SKM-1 treated with dmso at 0.1 percent for 144 hours (cell line): ENCODE results near the gene CDC42EP4.
"Not testable (repeated sequence)": the region's sequence is repeated elsewhere in the genome, so short reads cannot be mapped to it uniquely, and the experiment has no call there.

ENCODE experiments used
- DNase-seq: peaks from one replicate; lab custom pipeline; 2025; ENCODE audit not compliant: unreplicated experiment; lab: John Stamatoyannopoulos, UW

CDC42EP4 gene

DNA sequence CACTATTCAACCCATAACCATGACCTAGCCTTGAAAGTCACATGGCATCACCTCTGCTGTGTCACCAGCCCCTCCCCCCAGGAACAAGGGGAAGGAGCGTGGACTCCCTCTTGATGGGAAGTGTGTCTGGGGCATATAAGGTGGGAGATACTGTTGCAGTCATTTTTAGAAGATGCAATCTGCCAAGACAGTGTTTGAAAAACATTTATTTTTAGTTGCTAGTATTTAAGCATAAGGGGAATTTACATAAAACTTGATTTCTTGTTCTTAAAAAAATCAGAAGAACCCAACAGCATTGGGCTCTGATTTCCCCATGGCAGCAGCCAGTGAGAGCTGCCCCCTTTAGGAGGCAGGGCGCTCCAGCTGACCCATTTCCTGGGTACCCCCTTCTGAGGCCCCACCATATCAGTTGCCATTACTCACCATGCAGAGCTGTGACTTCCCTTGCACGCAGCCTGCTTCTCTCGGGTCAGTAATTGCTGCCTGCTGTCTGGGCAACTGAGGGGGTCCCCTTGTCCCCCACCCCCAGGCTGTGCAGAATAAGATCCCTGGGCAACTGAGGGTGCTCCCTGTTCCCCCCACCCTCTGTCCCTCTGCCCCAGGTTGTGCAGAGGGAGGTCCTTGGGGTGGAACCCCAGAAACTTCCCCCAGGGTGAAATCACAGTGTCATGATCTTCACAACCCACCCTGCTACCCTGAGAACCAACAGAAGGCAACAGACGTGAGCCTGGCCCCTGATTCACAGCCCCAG lies 11.8 kb upstream of the CDC42EP4 start:
- no peak for DNase-seq

DNA sequence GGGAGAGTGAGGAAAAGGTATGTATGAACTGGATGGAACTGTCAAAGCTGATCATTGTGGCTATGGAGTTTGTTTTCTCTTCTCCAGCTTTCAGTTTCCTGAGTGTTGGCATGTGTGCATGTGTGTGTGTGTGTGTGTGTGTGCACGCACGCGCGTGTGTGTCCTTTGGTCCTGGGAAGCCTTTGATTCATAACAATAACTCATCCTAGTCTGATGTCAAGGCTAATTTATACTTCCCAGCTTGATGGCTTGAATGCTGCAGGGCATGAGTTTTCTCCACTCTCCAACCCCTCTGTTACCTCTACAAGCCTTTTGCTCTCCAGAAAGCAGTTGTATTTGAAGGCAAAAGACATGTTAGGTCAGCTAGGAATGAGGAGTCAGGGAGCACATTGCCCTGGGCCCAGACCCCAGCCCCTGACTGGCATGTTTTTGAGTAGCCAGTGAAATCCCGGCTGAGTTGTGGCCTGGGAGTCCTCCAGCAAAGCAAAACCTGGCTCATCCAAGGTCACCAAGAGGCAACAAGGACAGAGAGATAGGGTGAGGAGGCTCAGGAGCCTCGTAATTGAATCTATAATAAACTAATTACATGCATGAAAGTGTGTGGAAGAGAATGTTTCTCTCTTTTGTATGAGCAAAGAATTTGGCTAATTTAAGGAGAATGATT lies 8.9 kb upstream of the CDC42EP4 start:
- no peak for DNase-seq

DNA sequence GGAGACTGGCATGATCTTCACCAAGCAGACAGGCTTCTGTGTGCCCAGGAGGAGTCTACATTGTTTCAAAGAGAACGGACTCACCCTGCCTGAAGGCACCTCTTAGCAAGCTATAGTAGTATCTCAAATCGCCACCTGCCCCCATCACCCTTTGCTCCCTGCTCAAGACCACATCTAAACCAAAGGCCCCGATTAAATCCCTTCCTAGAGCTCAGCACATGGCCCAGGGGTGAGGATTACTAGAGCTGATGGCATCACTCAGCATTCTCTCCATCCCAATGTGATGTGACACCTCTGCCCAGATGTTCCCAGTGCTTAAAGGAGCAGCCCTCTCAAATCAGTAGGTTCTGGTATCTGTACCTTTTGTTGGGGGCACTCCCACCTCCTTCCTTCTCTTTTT lies 8.0 kb upstream of the CDC42EP4 start:
- DNase-seq = no peak

DNA sequence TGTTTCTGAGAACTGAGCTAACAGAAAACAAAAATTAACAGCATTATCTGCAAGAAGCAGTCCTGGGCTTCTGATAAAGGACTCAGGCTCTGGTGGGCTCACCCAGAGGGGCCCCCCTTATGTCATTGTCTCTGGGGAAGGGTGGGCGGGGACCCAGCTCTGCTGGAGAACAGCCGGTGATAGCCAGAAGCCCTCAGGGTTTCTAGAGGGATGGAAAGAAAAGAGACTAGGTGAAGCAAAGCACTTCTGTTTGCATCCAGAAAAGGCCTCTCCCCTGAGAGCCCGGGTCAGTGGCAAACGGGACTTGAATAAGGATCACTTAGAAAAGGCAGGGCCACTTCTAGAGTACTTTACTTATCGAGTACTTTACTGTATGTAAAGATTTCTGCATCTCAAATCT lies 7.0 kb upstream of the CDC42EP4 start:
- no peak for DNase-seq

DNA sequence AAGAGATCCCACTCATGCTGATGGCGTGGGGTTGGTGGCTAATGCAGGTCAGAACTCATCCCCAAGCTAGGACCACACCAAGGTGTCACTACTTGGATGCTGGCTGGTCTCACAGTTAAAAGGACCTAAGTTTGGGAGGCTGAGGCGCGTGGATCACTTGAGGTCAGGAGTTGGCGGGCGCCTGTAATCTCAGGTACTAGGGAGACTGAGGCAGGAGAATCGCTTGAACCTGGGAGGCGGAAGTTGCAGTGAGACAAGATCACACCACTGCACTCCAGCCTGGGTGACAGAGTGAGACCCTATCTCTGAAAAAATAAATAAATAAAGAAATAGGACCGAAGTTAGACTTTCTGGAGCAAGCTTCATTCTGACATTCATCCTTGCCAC lies 6.6 kb upstream of the CDC42EP4 start:
- no peak for DNase-seq

DNA sequence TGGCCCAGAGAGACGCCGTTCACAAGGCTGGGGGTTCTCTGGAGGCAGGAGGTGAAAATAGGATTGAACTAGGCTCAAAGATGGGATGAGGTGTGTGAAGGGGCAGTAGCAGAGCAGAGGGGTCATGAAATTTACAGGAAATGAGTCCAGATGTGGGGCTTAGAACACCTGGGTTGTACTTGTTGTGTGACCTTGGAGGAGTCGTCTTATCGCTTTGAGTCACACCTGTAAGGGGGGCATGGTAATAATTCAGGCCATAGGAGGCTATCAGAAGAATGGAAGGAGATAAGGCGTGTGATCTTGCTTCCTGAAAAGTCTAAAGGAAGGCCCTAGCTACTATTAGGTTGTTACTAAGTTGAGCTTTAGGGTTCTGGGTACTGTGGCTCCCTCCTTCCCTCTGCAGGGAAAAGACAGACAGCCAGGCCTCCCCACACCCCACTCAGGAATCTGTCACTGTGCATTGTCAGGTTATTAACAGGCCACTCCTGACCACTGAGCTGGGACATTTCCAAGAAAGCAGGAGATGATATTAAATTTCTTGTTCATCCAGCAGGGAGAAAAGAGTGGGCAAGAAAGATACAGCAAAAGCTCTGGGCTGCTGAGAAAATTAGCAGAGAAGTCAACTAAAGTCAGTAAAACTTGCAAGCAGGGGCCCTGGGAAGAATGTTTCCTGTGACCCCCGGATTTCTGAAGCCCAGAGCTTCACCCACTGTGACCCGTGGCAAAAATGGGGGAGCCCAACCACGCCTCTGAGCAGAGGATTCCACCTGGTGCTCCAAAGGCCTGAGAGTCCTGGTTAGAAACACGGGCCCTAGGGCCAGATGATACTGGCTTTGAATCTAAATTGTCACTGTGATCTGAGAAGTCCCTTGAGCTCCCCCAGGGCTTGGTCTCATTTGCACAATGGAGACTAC lies 6.0 kb upstream of the CDC42EP4 start:
- DNase-seq = no peak

DNA sequence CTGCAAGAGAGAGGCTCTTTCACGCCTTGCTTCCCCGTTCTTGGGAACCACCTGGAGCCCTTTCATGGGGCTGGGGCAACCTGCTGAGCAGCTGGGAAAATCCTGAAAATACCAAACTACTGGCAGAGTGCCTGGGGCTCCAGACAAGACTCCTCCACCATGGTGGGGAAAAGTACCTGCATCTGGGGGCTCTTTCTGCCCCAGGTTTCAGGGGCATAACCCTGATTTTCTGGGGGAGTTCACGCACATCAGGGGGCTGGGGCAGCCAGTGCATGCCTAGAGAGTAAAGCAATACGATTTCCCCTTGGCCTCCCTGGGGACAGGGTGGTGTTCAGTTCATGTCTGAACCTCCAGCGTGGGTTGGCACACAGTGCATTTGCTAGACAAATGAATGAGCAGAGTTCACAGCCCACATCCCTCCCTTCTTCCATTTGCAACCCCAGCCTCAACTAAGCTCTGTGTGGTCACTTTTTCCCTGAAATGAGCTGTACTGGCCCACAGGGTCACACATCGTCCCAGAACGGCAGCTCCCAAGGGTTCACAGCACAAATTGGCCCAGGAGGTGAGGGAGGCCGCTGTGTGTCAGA lies 5.2 kb upstream of the CDC42EP4 start:
- no peak for DNase-seq

DNA sequence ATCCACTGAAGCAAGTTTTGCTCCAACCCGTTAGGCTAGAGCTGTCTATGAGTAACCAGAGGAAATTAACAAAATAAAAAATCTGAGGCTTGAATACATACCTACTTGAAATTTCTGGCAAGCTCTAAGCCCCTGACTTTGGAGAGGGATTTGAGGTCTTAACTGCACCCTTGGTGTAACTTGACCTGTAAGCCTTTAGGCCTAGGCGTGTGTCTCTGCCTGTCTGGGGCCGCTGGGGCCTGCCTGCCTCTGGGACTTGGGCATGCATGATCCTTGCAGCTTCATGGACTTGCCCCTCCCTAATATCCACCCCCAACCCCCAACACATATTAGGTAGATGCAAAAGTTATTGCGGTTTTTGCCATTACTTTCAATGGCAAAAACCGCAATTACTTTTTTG lies 3.7 kb upstream of the CDC42EP4 start:
- DNase-seq = no peak

DNA sequence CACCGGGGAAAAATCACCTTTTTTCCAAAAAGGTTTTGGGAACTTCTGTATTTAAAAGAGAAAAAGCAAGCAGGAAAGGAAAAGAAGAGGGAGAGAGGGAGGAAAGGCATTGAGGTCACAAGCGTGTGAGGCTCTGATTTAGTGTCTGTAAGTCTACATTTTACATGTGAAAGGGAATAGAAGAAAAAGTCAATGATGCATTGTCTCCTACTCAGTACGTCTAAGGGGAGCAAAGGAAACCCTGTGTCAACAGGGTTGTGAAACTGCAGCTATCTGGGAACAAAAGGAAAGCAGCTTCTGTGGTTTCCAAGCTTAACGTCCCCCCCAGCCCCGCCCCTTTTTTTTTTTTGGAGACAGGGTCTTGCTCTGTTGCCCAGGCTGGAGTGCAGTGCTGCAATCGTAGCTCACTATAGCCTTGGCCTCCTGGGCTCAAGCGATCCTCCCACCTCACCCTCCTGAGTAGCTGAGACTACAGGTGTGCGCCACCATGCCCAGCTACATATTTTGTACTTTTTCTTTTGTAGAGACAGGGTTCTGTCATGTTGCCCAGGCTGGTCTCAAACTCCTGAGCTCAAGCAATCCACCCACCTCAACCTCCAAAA lies 1.8 kb upstream of the CDC42EP4 start:
- DNase-seq = no peak

DNA sequence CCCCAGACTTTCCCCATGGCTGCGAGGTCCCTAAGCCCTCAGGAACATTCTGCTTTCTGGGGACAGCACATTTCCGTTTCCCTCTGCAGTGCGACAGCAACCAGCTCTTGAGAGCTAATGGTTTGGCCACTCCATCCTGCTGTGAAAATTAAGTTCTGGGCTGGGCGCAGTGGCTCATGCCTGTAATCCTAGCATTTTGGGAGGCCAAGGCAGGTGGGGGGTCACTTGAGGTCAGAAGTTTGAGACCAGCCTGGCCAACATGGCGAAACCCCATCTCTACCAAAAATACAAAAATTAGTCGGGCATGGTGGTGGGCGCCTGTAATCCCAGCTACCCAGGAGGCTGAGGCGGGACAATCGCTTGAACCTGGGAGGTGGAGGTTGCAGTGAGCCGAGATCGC lies 1.1 kb upstream of the CDC42EP4 start:
- not testable (repeated sequence) for DNase-seq

DNA sequence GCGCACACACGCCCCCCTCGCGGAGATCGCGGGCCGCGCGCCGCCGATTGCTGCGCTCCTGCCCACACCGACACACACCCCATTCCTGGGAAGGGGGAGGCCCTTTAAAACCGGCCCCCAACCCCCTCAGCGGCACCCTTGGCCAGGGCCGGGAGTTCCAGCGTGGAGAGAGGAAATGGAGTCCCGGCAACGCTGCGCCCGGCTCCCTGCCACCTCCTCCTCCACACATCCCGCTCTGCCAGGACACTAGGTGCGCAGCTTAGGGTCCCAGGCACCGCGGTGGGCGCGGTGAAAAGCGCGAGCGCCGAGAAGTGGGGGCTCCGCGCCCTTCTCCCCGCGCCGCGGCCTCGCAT lies 397 bp downstream of the CDC42EP4 start:
- DNase-seq = no peak

DNA sequence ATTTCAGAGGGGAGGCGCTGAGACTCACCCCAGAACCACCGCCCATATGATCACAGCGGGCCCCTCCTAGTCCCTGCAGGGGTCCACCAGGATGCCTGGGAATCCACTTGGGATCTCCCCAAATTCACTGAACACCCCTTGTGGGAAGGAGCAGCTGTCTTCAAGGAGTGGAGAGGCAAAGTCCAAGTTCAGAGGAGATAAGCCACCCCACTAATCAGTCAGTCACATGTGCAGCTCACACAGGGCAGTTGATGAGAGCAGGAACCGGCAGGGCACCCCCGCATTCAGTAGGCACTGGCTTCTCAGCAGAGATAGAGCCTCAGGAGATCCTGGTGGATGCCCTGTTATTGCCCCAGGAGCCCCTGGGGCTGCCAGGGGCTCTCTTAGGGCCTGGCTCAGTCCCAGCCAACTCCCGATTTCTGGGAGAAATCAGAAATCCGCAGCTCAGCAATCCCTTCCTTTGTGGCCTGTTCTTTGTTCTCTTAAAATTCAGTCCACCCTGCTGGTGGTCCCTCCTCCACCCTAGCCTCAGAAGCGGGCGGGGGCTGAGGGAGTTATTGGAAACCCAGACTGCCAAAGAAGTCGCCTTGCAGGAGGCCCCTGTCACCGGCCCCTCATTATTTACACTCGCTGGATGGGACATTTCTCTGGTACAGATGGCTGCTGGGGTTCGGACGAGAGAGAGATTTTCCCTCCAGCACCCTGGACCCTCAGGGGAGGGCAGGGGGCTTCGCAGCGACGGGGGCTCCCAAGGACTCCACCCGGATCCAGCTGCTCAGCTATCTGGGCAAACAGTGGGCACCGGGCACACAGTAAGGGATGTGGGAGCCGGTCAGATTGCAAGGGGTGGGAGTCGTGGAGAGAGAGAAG lies 1.8 kb downstream of the CDC42EP4 start:
- no peak for DNase-seq

DNA sequence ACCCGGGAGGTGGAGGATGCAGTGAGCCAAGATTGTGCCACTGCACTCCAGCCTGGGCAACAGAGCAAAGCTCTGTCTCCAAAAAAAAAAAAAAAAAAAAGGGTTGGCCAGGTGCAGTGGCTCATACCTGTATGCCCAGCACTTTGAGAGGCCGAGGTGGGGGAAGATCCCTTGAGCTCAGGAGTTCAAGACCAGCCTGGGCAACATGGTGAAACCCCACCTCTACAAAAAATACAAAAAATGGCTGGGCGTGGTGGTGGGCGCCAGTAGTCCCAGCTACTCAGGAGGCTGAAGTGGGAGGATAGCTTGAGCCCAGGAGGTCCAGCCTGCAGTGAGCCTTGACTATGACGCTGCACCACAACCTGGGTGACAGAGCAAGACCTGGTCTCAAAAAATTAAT lies 2.8 kb downstream of the CDC42EP4 start:
- not testable (repeated sequence) for DNase-seq

DNA sequence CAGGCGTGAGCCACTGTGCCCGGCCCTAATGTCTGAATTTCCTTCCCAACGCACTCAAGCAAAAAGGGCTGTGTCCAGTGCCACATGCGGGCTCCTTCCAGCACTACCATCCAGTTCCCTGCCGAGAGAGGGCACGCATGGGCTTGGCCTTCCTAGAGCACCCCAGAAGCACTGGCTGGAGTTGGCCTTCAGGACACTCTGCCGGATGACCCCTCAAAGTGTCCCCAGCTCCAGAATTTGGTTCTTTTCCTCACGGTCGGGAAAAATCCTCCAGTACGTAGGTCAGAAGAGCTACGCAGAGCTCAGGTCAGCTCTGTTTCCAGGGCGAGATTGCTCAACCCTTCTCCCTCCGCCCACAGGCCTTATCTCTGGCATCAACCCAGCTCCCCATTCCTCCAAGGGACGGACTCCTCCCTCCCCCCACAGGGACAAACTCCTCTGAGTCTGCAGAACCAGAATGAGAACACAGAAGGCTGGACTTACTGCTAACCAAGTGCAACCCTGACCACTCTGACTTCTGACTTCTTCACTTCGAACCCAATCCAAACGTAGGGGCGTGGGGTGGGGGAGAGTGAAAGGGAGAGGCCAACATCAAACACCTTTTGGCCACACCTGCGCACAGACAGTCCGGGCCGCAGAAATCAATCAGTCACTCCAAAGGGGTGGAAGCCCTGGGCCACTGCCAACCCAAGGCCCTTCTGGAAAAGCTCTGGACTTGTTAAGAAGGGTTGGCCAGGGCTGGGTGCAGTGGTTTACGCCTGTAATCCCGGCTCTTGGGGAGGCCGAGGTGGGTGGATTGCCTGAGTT lies 3.6 kb downstream of the CDC42EP4 start:
- DNase-seq = peak; percentile 61

DNA sequence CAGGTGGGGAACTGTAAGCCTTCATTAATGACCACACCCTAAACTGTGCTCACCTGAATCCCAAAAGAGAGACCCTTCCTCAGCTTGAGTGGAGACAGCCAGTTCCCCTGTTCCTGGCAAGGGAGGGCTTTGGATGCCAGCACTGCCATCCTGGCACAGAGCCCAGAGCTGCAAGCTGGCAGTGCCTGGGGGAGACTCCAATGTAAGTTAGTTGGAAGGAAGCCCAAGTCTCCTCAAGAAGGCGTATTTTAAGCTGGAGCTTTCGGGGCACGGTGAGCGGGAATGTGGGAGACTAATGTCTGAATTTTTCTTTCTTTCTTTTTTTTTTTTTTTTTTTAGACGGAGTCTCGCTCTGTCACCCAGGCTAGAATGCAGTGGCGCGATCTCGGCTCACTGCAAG lies 4.7 kb downstream of the CDC42EP4 start:
- DNase-seq = no peak

DNA sequence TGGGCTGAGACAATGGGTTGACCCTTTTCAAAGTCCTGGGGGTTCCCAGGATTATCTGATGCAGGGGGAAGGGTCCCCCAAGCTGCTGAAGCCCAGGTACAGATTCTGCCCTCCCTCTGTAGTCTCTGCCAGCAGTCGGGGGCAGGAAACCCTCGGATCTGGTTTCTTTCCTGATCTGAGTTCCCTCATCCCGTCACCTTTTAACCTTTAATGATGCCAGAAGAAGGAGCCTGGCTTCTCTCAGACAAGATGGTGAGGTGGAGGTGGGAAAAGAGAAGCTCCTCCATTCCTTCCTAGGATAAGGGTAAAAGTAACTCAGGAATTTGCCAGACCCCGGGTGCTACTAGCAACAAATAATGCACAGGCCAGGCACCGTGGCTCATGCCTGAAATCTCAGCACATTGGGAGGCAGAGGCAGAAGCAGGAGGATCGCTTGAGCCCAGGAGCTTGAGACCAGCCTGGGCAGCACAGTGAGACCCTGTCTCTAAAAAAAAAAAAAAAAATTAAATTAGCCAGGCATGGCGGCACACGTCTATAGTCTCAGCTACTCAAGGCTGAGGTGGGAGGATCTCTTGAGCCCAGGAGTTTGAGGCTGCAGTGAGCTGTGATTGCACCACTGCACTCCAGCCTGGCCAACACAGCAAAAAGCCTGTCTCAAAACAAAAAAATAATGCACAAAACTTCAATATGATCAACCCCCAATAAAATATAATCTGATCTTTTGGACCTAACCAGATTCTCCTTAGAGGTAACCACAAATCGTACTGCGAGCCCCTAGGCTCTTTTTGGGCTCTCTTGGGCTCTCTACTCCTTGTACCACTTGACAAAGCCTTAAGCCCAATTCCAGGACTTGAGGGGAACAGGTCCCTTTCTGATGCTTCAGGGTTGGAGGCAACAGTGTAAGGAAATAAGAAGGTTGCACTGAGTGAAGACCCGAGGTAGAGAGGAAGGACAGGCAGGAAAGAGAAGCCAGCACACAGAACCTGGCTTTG lies 5.7 kb downstream of the CDC42EP4 start:
- no peak for DNase-seq

DNA sequence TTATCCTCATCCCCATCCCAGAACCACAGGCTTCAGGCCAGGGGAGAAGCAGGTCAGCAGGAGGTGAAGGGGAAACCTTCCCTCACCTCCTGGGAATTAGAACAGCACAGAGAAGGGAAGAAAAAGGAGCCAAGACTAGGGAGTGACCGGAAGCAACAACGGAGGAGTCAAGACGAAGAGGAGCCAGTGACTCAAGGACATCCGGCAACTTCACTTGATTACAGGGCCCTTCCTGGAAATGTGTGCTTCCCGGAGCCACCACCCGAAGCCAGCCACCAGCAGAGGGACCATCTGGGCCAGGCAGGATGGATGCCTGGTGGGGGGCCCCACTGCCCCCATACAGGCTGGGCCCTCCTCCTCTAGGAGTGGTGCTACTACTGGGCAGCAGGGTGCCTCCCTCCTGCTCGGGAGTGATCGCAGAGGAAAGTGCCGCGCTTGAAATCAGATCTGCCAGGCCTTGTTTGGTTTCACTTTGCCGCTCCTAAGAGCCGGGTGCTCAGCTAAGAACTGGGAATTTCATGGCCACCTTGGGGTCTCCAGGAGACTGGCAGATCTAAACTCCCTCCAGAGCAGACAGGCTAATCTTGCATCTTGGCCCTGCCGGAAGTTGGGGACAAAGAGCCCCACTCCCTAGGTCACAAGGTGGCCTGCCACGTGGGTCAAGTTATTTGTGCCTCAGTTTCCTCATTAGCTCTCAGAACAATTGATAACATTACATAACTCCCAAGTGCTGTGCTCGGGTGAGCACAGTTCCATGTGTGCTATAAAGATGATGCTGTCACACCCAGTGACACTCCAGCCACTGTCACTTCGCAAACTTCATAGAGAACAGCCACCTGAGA lies 6.6 kb downstream of the CDC42EP4 start:
- DNase-seq = no peak
